Measurements from ENCODE around the gene MRPL51.

DNA sequence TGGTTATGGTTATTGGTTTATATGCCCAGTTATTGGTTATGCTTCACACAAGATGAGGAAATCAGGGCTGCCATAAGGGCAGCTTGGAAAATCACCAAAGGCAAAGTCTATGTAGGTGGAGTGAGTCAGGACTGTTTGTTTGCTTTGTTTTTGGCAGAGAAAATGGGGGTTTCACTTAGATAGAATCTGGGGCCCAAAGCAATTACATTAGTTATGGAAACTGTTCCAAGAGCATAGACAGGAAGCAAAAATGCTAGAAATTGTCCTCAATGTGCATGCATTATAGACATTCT, 24.8 kb downstream of the MRPL51 start:
- TF ChIP-seq, protein P1, sequence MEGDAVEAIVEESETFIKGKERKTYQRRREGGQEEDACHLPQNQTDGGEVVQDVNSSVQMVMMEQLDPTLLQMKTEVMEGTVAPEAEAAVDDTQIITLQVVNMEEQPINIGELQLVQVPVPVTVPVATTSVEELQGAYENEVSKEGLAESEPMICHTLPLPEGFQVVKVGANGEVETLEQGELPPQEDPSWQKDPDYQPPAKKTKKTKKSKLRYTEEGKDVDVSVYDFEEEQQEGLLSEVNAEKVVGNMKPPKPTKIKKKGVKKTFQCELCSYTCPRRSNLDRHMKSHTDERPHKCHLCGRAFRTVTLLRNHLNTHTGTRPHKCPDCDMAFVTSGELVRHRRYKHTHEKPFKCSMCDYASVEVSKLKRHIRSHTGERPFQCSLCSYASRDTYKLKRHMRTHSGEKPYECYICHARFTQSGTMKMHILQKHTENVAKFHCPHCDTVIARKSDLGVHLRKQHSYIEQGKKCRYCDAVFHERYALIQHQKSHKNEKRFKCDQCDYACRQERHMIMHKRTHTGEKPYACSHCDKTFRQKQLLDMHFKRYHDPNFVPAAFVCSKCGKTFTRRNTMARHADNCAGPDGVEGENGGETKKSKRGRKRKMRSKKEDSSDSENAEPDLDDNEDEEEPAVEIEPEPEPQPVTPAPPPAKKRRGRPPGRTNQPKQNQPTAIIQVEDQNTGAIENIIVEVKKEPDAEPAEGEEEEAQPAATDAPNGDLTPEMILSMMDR (IDR thresholded peaks at IDR 0.05; ENCODE audit: extremely low read depth in 1 of 2, insufficient read depth in 1 of 2, low read depth in 1 of 2, low read length in 2 of 2): no peak
- TF ChIP-seq POLR2A (IDR thresholded peaks at IDR 0.05; ENCODE audit: low read depth, low read length) (no peak), EZH2 (IDR thresholded peaks at IDR 0.05; ENCODE audit: borderline replicate concordance, low read depth, low read length, severe bottlenecking) (no peak), JUN (IDR thresholded peaks at IDR 0.05; ENCODE audit: borderline replicate concordance, insufficient read depth, insufficient read length, low read depth) (no peak), GATA2 (IDR thresholded peaks at IDR 0.05; ENCODE audit: insufficient read depth, insufficient read length, low read depth, low read length) (no peak), FOS (IDR thresholded peaks at IDR 0.05; ENCODE audit: borderline replicate concordance, insufficient read depth, low read length) (no peak)
- TF ChIP-seq, protein P2, sequence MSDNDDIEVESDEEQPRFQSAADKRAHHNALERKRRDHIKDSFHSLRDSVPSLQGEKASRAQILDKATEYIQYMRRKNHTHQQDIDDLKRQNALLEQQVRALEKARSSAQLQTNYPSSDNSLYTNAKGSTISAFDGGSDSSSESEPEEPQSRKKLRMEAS (IDR thresholded peaks at IDR 0.05; ENCODE audit: insufficient read depth, insufficient read length): no peak

Measured in endothelial cell of umbilical vein (primary cell).